Measurements from ENCODE around the gene MEGF11. TPM values are rescaled to one million over a fixed set of nuclear protein-coding genes. Genes with fewer than 3 reads are reported as not detected.

Gene MEGF11
- total RNA-seq, 1 donor from 2014 or later: 0.06 TPM

- DNase-seq (ENCODE audit: low spot score): no peak
- Mint-ChIP-seq H3K27me3 (ENCODE audit: insufficient read depth, low read depth) (peaks cover 14% of the 10 kb centered on the region), H3K27ac (peak overlapping the region; percentile 100), H3K9me3 (peaks cover 11% of the 10 kb centered on the region), H3K36me3 (peaks cover 10% of the 10 kb centered on the region), H3K4me1 (peaks cover 20% of the 10 kb centered on the region), H3K4me3 (peak overlapping the region; percentile 100)
- peak overlapping the region; percentile 79 for H3K9ac ChIP-seq
- TF ChIP-seq EZH2 (IDR thresholded peaks at IDR 0.05) (no peak), CTCF (IDR thresholded peaks at IDR 0.05) (no peak), EZH2phosphoT487 (IDR thresholded peaks at IDR 0.05) (no peak)
- H3K4me2 ChIP-seq: peak overlapping the region; percentile 77
- H3K27me3 ChIP-seq: no peaks in the 10 kb centered on the region
- peaks cover 59% of the 10 kb centered on the region for H4K20me1 ChIP-seq (ENCODE audit: low read depth)
- peaks cover 12% of the 10 kb centered on the region for H3F3A ChIP-seq (ENCODE audit: low read depth)
- no peak overlapping the region for H3K27ac ChIP-seq
- H3K79me2 ChIP-seq (ENCODE audit: low read depth): peaks cover 66% of the 10 kb centered on the region
- peak overlapping the region; percentile 89 for H3K4me3 ChIP-seq
- peaks cover 4% of the 10 kb centered on the region for H3K4me1 ChIP-seq
- no peaks in the 10 kb centered on the region for H3K9me3 ChIP-seq (ENCODE audit: low read depth)
- H3K36me3 ChIP-seq: no peaks in the 10 kb centered on the region
- no peak overlapping the region for H2AFZ ChIP-seq (replicated peaks)
Observed at GRCh38 chr15:65870889-65871533, 382.5 kb downstream of the MEGF11 start.

- peaks cover 14% of the 10 kb centered on the region for H3K27me3 Mint-ChIP-seq (ENCODE audit: insufficient read depth, low read depth)
Observed at GRCh38 chr15:65869954-65870871, 383.3 kb downstream of the MEGF11 start.

More at GRCh38 chr15:65869954-65870871, 383.3 kb downstream of the MEGF11 start:
- H3K36me3 Mint-ChIP-seq: peaks cover 10% of the 10 kb centered on the region
- Histone ChIP-seq H4K20me1 (ENCODE audit: low read depth) (peaks cover 53% of the 10 kb centered on the region), H3K27me3 (no peaks in the 10 kb centered on the region), H3K4me3 (peak overlapping the region; percentile 89), H3K27ac (peak overlapping the region; percentile 93), H3K4me1 (peaks cover 4% of the 10 kb centered on the region), H3K36me3 (no peaks in the 10 kb centered on the region), H3F3A (ENCODE audit: low read depth) (peaks cover 12% of the 10 kb centered on the region), H2AFZ (replicated peaks) (peak overlapping the region; percentile 98), H3K9me3 (ENCODE audit: low read depth) (no peaks in the 10 kb centered on the region), H3K9ac (peak overlapping the region; percentile 79), H3K4me2 (peak overlapping the region; percentile 77), H3K79me2 (ENCODE audit: low read depth) (peaks cover 58% of the 10 kb centered on the region)
- peaks cover 11% of the 10 kb centered on the region for H3K9me3 Mint-ChIP-seq
- peak overlapping the region; percentile 100 for H3K4me3 Mint-ChIP-seq
- no peak for TF ChIP-seq CTCF (IDR thresholded peaks at IDR 0.05)
- no peak for TF ChIP-seq EZH2phosphoT487 (IDR thresholded peaks at IDR 0.05)
- no peak for TF ChIP-seq EZH2 (IDR thresholded peaks at IDR 0.05)
- peaks cover 20% of the 10 kb centered on the region for H3K4me1 Mint-ChIP-seq
- H3K27ac Mint-ChIP-seq: peak overlapping the region; percentile 100
- peak; percentile 53 for DNase-seq (ENCODE audit: low spot score)

All from neural progenitor cell (in vitro differentiated cells).